IPS-11a (cell line): Measurements from ENCODE around the gene CYS1.

ENCODE experiments used
- H3K4me3 ChIP-seq: one replicate; pipeline ENCODE4 v1.5.1; 2013; ENCODE audit warnings: low read depth, low read length, control low read depth

CYS1 gene

GRCh38 chr2:10073706-10074105, 6.5 kb downstream of the CYS1 start:
- H3K4me3 ChIP-seq: no peak overlapping the region

- H3K4me3 ChIP-seq: no peak overlapping the region
Measured at GRCh38 chr2:10072656-10073480, 7.3 kb downstream of the CYS1 start.

DNA sequence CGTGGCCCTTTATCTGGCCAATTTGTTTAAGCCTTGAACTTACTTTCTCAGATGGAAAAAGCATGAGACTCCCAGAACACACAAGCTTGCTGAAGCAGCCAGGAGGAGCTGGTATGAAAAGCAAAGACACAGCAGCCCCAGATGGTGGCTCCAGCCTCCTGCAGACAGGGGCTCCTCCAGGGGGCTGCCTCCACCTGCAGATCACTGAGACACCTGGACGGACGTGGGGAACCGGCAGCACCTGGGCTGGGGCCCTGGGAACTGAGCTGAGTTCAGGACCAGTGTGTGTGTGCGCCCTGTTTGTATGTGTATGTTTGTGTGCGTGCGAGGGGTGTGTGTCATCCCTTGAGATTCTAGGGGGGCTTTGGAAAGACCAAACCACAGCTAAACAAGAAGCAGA, 8.6 kb downstream of the CYS1 start:
- H3K4me3 ChIP-seq: no peak overlapping the region

GRCh38 chr2:10071176-10071575, 9.0 kb downstream of the CYS1 start:
- H3K4me3 ChIP-seq: no peak overlapping the region

DNA sequence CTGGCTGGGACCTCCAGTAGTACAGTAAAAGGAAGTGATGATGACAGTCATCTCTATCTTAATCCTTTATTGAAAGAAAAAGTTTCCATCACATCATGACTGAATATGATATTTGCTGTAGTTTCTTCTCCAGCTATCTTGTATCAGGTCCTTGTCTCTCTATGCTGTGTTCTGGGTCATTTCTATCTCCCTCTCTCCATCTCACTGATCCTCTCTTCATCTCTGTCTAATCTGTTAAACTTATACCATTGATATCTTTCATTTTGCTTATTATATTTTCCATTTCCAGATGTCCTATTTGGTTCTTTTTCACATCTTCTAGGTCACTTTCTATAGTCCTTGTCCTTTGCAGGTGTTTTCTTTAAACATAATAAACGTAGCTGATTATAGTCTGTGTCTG, 12.3 kb downstream of the CYS1 start:
- no peak overlapping the region for H3K4me3 ChIP-seq

- no peak overlapping the region for H3K4me3 ChIP-seq
Measured at GRCh38 chr2:10067330-10067729, 12.9 kb downstream of the CYS1 start.

GRCh38 chr2:10065773-10066055, 14.5 kb downstream of the CYS1 start:
- H3K4me3 ChIP-seq: no peak overlapping the region

GRCh38 chr2:10064932-10065772, 15.1 kb downstream of the CYS1 start:
- no peak overlapping the region for H3K4me3 ChIP-seq

GRCh38 chr2:10063566-10063965, 16.6 kb downstream of the CYS1 start:
- no peak overlapping the region for H3K4me3 ChIP-seq

DNA sequence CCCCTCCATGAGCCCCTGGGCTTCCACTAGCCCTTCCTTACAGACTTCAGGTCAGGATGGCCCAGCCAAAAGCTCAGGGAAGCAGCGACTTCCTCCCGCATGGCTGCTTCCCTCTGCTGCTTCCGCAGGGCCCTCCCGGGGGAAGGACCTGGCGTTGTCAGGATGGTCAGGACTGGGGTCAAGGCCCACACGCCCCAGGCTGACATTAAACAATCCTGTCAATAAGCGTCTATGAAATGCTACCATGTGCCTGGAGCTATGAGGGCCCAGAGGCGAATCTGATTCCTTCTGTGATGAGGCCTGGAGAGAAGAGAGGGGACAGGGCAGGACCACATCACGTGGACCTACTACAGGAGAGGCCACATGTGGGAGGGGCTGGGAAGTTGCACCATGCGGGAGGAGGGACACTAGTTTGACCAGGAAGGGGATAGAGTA, 17.3 kb downstream of the CYS1 start:
- H3K4me3 ChIP-seq: no peak overlapping the region

GRCh38 chr2:10061221-10061925, 18.8 kb downstream of the CYS1 start:
- no peak overlapping the region for H3K4me3 ChIP-seq

GRCh38 chr2:10059552-10060335, 20.5 kb downstream of the CYS1 start:
- no peak overlapping the region for H3K4me3 ChIP-seq

DNA sequence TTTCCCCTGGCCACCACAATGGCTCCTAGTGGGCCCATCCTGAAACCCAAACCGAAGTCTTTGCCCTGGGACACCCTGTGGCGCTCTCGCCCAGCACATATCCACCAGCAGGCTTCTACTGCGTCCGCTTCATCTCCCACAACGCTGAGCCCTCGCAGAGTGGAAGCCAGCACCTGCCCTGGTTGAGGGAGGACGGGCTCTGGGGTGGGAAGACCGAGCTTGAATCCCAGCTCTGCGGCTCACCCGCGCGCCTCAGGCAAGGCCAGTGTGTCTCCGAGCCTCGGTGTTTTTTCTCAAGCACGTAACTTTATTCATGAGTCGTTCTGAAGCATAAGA, 21.2 kb downstream of the CYS1 start:
- no peak overlapping the region for H3K4me3 ChIP-seq

DNA sequence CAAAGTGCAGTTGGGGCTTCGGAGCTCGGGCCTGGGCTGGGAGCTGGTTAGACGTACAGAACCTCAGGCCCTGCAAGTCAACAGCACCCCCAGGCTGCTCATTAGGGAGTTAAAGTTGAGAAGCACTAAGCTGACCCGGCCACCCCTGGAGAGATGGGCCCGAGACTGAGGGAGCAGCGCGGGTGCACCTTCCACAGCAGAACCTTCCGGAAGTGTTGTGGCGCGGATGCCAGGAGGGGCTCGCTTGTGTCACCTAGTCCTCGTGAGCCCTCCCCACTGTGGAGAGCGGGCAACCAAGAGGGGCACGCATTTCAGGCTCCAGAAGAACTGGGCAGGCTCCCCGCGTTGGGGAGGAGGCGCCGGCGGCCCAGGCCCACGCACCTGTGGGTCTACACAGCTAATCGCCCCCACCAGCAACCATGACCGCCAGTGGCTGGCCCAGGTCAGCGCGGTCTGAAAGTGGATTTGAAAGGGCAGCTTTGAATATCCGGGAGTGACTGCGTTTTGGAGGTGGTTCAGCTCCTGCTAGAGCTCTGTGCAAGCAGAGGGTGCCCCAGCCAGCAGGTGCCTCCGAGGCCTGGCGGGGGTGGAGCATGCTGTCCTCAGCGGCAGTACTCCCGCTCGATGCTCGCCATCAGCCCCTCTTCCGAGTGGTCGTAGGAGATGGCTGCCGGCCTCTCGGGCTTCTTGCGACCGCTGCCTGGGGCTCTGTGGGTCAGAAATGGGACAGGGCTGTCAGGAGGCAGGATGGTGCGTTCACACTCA, 21.8 kb downstream of the CYS1 start:
- no peak overlapping the region for H3K4me3 ChIP-seq

- peak overlapping the region; percentile 14 for H3K4me3 ChIP-seq
Measured at GRCh38 chr2:10057231-10058107, 22.7 kb downstream of the CYS1 start.

DNA sequence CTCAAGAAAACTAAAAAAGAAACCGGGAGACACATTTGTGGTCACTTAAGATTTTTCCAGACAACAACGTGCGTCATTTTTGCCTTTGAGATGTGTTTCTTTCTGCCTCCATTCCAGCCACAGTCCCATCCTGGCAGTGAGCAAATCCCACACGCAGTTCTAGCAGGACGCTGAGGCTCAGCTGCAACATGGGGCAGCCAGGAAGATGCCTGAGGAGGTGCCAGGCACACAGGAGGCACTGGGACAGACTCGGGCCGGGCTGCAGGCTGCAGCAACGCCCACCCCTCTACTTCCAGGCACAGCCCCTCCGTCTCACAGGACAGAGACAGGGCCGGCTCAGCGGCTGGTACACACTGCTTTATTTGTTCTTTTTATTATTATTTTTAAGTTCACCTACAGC, 23.8 kb downstream of the CYS1 start:
- H3K4me3 ChIP-seq: no peak overlapping the region

GRCh38 chr2:10054976-10055375, 25.2 kb downstream of the CYS1 start:
- no peak overlapping the region for H3K4me3 ChIP-seq

DNA sequence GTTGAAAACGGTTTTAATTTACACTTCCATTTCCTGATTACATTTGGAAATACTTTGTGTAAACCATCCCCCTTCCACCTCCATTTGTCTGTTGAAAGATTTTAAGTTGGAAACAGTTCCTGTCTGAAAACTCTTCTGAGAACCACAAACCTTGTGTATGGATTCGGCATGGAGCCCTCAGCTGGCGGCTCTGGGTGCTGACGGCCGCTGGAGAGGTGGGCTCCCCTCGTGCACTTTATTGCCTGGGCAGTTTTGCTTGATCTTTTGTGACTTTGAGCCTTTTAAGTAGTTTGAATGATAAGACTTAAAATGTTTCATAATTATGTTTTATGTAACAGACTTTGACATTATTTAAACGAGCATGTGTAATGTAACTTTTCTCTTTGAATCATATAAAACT, 25.8 kb downstream of the CYS1 start:
- H3K4me3 ChIP-seq: no peak overlapping the region

- no peak overlapping the region for H3K4me3 ChIP-seq
Measured at GRCh38 chr2:10053351-10053750, 26.9 kb downstream of the CYS1 start.
